Neural cell (in vitro differentiated cells): ENCODE measurements around the gene A2M.

ENCODE experiments used
- EP300 ChIP-seq: fragments of 450-650 bp; conservative IDR thresholded peaks from 2 replicates; pipeline ENCODE4 v1.6.1; 2014; ENCODE audit warnings: antibody characterized with exemption, mild to moderate bottlenecking, moderate library complexity; ENCODE audit not compliant: poor library complexity, severe bottlenecking
- MXI1 ChIP-seq: fragments of 450-650 bp; conservative IDR thresholded peaks from 2 replicates; pipeline ENCODE4 v1.6.1; 2014; ENCODE audit warnings: antibody characterized with exemption, mild to moderate bottlenecking; ENCODE audit not compliant: poor library complexity, severe bottlenecking
- TAF1 ChIP-seq: IDR thresholded peaks from 2 replicates; pipeline ENCODE4 v1.6.1; 2012; ENCODE audit warnings: low read depth
- TF ChIP-seq, protein P1 (sequence below): fragments of 450-650 bp; IDR thresholded peaks from 2 replicates; pipeline ENCODE4 v1.5.1; 2014; ENCODE audit warnings: antibody characterized with exemption, mild to moderate bottlenecking, moderate library complexity; ENCODE audit not compliant: poor library complexity, severe bottlenecking
- TF ChIP-seq, protein P2 (sequence below): IDR thresholded peaks from 2 replicates; pipeline ENCODE4 v1.6.1; 2012; ENCODE audit warnings: borderline replicate concordance

DNA sequence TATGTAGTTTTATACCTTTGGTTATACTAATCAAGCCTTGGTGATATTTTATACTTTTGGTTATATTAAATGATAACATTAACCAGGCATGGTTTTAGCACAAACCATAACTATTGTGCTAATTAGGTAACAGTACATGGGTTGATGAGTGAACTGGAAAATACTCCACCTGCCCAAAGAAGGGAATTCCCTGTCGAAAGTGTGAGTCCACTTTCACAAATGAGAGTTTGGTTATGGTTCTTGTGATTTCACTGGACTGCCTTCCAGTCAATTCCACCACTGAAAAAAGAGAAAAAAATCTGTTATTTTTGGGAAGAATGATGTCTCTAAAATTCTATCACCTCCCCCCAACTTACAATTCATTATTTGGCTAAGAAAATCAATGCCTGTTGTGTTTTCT lies 9.7 kb downstream of the A2M start:
- TF ChIP-seq, protein P1, sequence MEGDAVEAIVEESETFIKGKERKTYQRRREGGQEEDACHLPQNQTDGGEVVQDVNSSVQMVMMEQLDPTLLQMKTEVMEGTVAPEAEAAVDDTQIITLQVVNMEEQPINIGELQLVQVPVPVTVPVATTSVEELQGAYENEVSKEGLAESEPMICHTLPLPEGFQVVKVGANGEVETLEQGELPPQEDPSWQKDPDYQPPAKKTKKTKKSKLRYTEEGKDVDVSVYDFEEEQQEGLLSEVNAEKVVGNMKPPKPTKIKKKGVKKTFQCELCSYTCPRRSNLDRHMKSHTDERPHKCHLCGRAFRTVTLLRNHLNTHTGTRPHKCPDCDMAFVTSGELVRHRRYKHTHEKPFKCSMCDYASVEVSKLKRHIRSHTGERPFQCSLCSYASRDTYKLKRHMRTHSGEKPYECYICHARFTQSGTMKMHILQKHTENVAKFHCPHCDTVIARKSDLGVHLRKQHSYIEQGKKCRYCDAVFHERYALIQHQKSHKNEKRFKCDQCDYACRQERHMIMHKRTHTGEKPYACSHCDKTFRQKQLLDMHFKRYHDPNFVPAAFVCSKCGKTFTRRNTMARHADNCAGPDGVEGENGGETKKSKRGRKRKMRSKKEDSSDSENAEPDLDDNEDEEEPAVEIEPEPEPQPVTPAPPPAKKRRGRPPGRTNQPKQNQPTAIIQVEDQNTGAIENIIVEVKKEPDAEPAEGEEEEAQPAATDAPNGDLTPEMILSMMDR = no peak
- TF ChIP-seq, protein P2, sequence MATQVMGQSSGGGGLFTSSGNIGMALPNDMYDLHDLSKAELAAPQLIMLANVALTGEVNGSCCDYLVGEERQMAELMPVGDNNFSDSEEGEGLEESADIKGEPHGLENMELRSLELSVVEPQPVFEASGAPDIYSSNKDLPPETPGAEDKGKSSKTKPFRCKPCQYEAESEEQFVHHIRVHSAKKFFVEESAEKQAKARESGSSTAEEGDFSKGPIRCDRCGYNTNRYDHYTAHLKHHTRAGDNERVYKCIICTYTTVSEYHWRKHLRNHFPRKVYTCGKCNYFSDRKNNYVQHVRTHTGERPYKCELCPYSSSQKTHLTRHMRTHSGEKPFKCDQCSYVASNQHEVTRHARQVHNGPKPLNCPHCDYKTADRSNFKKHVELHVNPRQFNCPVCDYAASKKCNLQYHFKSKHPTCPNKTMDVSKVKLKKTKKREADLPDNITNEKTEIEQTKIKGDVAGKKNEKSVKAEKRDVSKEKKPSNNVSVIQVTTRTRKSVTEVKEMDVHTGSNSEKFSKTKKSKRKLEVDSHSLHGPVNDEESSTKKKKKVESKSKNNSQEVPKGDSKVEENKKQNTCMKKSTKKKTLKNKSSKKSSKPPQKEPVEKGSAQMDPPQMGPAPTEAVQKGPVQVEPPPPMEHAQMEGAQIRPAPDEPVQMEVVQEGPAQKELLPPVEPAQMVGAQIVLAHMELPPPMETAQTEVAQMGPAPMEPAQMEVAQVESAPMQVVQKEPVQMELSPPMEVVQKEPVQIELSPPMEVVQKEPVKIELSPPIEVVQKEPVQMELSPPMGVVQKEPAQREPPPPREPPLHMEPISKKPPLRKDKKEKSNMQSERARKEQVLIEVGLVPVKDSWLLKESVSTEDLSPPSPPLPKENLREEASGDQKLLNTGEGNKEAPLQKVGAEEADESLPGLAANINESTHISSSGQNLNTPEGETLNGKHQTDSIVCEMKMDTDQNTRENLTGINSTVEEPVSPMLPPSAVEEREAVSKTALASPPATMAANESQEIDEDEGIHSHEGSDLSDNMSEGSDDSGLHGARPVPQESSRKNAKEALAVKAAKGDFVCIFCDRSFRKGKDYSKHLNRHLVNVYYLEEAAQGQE = no peak
- no peak for TF ChIP-seq EP300
- TF ChIP-seq TAF1 = no peak
- TF ChIP-seq MXI1 = no peak
